Testis (tissue), 5 donors: ENCODE data around the gene PTPRC. TPM values are rescaled to one million over a fixed set of nuclear protein-coding genes. Genes with fewer than 3 reads are reported as not detected.

ENCODE experiments used
- DNase-seq: peaks from one replicate; pipeline ENCODE4 v3.0.0-alpha.2; 2019
- H3K27ac ChIP-seq, 2 donors: fragments of 200-600 bp; sonication (generic); one replicate each; pipeline ENCODE4 v1.5.1; 2019
- H3K27me3 ChIP-seq: fragments of 200-600 bp; sonication (generic); one replicate; pipeline ENCODE4 v1.5.1; 2019
- H3K36me3 ChIP-seq: fragments of 200-600 bp; sonication (generic); one replicate; pipeline ENCODE4 v1.5.1; 2017; ENCODE audit warnings: low read depth; ENCODE audit errors: missing control alignments
- H3K4me1 ChIP-seq: fragments of 200-600 bp; sonication (generic); one replicate; pipeline ENCODE4 v1.5.1; 2019
- H3K4me3 ChIP-seq, 2 donors: fragments of 200-600 bp; sonication (generic); one replicate each; pipeline ENCODE4 v1.5.1; 2017 to 2019
- H3K9me3 ChIP-seq: fragments of 200-600 bp; sonication (generic); one replicate; pipeline ENCODE4 v1.5.1; 2017
- CTCF ChIP-seq, 3 experiments: fragments of 450-650 bp in 2 of 3; fragments of 200-600 bp in 1 of 3; sonication (generic) in 1 of 3; IDR thresholded peaks; one replicate each; pipeline ENCODE4 v1.5.1; 2016 to 2019; ENCODE audit warnings: antibody characterized with exemption in 3 of 3, mild to moderate bottlenecking in 2 of 3, moderate library complexity in 1 of 3
- POLR2A ChIP-seq: fragments of 450-650 bp; IDR thresholded peaks from one replicate; pipeline ENCODE4 v1.6.1; 2017; ENCODE audit warnings: antibody characterized with exemption, mild to moderate bottlenecking, moderate library complexity
- whole genome bisulfite sequencing, 2 donors: methylation state at CpG; one replicate each; pipeline ENCODE4 v1.1.5; 2018; 5-methylcytosine and 5-hydroxymethylcytosine counted together
- intact Hi-C: fragments of 100-400 bp; cut with DNase I; formaldehyde crosslinking; loops from one replicate; pipeline ENCODE4 v1.15.1; 2023; ENCODE audit warnings: low total_unique reads
- long read RNA-seq, 2 donors: transcript quantifications; one replicate each; lab custom pipeline, GENCODE V29; 2026
- polyA plus RNA-seq: library from polyadenylated mRNA; stranded (reverse); fragments of 350-450 nt; fragmentation: Illumina TruSeq; extraction: RNeasy Lipid Tissue Mini Kit (QIAGEN cat#74804); gene quantifications from one replicate; pipeline ENCODE4 v1.2.3, GENCODE V29; 2014; ENCODE audit warnings: low read depth, low replicate concordance; ENCODE audit not compliant: insufficient read depth
- total RNA-seq, 2 donors: library from RNA; depleted of rRNA; stranded (reverse); fragments of >200 nt; gene quantifications; one replicate each; pipeline ENCODE4 v1.2.3, GENCODE V29; 2016

PTPRC gene
- total RNA-seq, result 1 to 10 TPM; 5.1 to 9.7 TPM
- polyA plus RNA-seq, result 10.8 TPM
- long read RNA-seq, donor 1, result 0 reads
- long read RNA-seq, donor 2, result 0 reads

GRCh38 chr1:198638894-198639635 is at the start of gene PTPRC:
Gene PTPRC, plus strand, starts transcription at chr1:198639040. Its CDS starts 229 bp downstream, at chr1:198639269.
- intact Hi-C loops, result no loop called here
- Histone ChIP-seq H3K4me1 (peaks cover 4% of the 10 kb centered on the region), H3K27me3 (no peaks in the 10 kb centered on the region), H3K27ac (peak within 1 kb of the TSS in 1 of 2 donors; percentile 33), H3K36me3 (no peaks in the 10 kb centered on the region), H3K9me3 (no peaks in the 10 kb centered on the region), H3K4me3 (no peak within 1 kb of the TSS)
- DNase-seq, result no peak
- 42 to 57% methylated on average over 6 of the region's 6 CpGs for WGBS, 2 donors
- no peak for TF ChIP-seq POLR2A
- no peak for TF ChIP-seq CTCF (IDR thresholded peaks at IDR 0.05)

GRCh38 chr1:198590454-198590853 is 48.4 kb upstream of the PTPRC start:
- no peaks in the 10 kb centered on the region for H3K36me3 ChIP-seq
- H3K4me1 ChIP-seq, result no peaks in the 10 kb centered on the region
- intact Hi-C loops, result no loop called here
- no peak overlapping the region for H3K27ac ChIP-seq
- DNase-seq, result no peak
- no peak overlapping the region for H3K4me3 ChIP-seq
- no peak for TF ChIP-seq CTCF (IDR thresholded peaks at IDR 0.05)
- TF ChIP-seq POLR2A, result no peak
- no peaks in the 10 kb centered on the region for H3K9me3 ChIP-seq
- H3K27me3 ChIP-seq, result no peaks in the 10 kb centered on the region

GRCh38 chr1:198595765-198596164 is 43.1 kb upstream of the PTPRC start:
- WGBS, 2 donors, result 92 to 94% methylated on average over 2 of the region's 2 CpGs

GRCh38 chr1:198597690-198598430 is 41.0 kb upstream of the PTPRC start:
- 85 to 91% methylated on average over 7 of the region's 7 CpGs for WGBS, 2 donors
- Histone ChIP-seq H3K27ac (no peak overlapping the region), H3K27me3 (no peaks in the 10 kb centered on the region), H3K9me3 (no peaks in the 10 kb centered on the region), H3K4me1 (no peaks in the 10 kb centered on the region), H3K4me3 (no peak overlapping the region), H3K36me3 (no peaks in the 10 kb centered on the region)
- intact Hi-C loops, result no loop called here
- DNase-seq, result no peak
- TF ChIP-seq POLR2A (no peak), CTCF (IDR thresholded peaks at IDR 0.05) (no peak)

More at GRCh38 chr1:198595765-198596164, 43.1 kb upstream of the PTPRC start:
- H3K4me1 ChIP-seq, result no peaks in the 10 kb centered on the region
- intact Hi-C loops, result no loop called here
- no peak for DNase-seq
- H3K36me3 ChIP-seq, result no peaks in the 10 kb centered on the region
- no peaks in the 10 kb centered on the region for H3K27me3 ChIP-seq
- TF ChIP-seq CTCF (IDR thresholded peaks at IDR 0.05) (no peak), POLR2A (no peak)
- no peak overlapping the region for H3K27ac ChIP-seq
- no peaks in the 10 kb centered on the region for H3K9me3 ChIP-seq
- H3K4me3 ChIP-seq, result no peak overlapping the region
